NK-92 (cell line): ENCODE results near the gene UNC119.
"Not testable (repeated sequence)": the region's sequence is repeated elsewhere in the genome, so short reads cannot be mapped to it uniquely, and the experiment has no call there.

Experiments
- DNase-seq: peaks from one replicate; lab custom pipeline; 2025; ENCODE audit not compliant: unreplicated experiment; lab: John Stamatoyannopoulos, UW

UNC119 gene

GRCh38 chr17:28552176-28552999, at the start of gene UNC119:
Gene UNC119, minus strand, starts transcription at chr17:28552624. Its CDS starts 67 bp downstream, at chr17:28552557.
- DNase-seq = no peak

- DNase-seq = no peak
Measured at GRCh38 chr17:28599311-28600184, 47.1 kb upstream of the UNC119 start.

GRCh38 chr17:28598799-28599310, 46.4 kb upstream of the UNC119 start, which contains the start of gene SPAG5:
Gene SPAG5, minus strand, starts transcription at chr17:28599025. Its CDS starts 79 bp downstream, at chr17:28598946.
- peak; percentile 56 for DNase-seq

GRCh38 chr17:28598389-28598788, 46.0 kb upstream of the UNC119 start:
- no peak for DNase-seq

DNA sequence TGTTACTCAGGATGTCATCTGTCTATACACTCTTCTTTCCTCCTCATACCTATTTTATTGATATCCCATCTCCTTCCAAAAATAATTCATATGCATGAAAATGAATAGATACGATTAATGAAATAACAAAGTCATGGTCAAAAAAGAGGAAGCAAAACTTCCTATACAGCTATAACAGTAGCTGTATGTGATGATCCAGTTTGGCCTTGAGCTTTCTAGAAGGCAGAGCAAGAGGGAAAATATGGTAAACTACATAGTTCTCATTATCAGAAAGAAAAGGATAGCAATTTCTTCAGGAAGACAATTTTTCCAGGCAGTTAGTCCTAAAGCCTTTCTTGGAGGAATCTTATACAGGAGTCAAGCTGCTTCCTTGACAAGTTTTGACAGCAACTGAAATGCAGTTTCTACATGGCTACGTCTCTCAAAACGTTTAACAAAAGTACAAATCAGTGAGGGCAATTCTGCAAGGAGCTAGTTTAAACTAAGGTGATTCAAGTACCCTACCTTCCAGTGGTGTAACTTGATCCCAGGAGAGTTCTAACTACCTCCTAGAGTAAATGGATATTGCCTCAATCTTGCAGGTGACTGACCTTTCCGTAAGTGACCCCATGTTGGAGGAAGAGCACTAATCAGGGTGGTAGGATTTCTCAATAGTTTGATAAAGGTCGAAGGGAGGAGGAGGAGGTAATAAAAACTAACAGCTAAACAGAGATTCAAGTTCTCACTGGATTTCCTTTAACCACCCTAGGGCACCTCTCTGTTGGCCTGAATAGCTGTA, 45.4 kb upstream of the UNC119 start:
- no peak for DNase-seq

DNA sequence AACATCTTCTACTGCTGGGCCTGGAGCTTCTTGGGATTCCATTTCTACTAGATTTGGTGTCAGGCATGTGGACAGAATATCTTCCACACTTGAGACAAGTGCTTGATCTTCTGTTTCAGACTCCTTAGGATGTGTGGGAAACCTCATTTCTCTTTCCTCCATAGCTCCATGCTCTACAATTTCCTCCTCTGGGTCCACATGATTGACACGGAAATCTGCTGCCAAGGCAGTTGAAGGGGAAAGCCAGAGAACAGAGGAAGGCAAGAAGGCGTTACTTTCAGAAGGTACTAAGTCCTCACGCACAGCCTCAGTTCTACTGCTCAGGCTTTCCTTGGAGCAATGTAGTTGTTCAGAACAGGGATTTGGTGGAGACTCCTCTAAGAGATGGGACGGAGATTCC, 39.8 kb upstream of the UNC119 start:
- DNase-seq = no peak

DNA sequence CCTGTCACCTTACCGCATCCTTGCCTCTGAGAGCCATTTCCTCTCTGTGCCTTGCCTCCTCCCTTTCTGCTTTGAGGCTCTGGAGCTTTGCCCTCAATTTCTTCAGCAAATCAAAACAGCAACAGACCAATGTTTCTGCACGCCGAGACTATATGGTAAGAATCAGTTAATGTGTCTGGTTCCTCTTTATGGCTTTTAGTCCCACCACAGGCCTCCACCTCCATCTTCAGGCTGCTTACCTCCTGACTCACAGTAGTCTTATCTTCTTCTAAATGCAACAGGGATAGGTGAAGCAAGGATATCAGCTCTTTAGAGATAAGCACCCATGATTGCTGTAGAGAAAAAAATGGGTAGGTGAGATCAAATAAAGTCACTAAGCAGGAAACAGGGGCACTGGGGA, 33.4 kb upstream of the UNC119 start:
- DNase-seq = no peak

- no peak for DNase-seq
Measured at GRCh38 chr17:28584434-28584833, 32.0 kb upstream of the UNC119 start.

- no peak for DNase-seq
Measured at GRCh38 chr17:28582513-28582912, 30.1 kb upstream of the UNC119 start.

- DNase-seq = no peak
Measured at GRCh38 chr17:28580959-28581358, 28.5 kb upstream of the UNC119 start.

DNA sequence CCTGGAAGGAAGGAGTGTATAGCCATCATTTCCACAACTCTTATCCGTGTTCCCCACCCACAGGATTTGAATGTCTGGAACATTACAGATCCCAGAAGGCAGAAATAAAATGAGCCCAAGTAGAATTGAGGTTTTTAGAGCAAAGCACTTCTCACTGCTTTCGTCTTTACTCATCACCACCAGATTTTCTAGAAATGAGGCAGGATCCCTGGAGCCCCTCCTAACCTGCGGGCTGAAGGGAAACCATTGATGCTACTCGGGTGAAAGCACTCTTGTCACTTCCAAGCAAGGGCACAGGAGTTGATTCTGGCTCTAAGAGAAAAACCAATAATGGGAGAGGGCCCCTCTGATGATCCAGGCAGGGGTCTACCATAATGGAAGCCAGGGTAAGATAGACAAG, 27.1 kb upstream of the UNC119 start:
- no peak for DNase-seq

GRCh38 chr17:28578246-28579195, 26.1 kb upstream of the UNC119 start:
- DNase-seq = no peak

DNA sequence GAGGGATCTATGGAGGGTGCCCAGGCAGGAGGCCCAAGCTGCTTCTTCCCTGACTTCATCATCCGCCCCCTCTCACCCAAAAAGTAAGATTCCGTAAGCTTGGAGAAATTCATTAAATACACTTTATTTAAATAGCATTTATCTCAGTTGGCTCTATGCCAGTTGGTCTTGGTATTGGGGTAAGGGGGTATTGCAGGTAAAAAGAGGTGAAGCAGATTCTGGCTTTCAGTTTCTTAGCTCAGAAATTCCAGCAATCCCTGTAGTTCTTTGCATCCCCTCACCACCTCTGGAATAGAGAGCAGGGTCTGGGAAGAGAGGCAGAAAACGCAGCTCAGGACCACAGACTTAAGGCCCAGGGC, 25.0 kb upstream of the UNC119 start:
- DNase-seq = no peak

- peak; percentile 69 for DNase-seq
Measured at GRCh38 chr17:28576758-28577465, 24.5 kb upstream of the UNC119 start, which contains the start of gene ALDOC. Gene ALDOC, minus strand, starts transcription at chr17:28576895. Its CDS starts 1,363 bp downstream, at chr17:28575532.

- DNase-seq = not testable (repeated sequence)
Measured at GRCh38 chr17:28576016-28576415, 23.6 kb upstream of the UNC119 start.

GRCh38 chr17:28575126-28575795, 22.8 kb upstream of the UNC119 start:
- DNase-seq = no peak

- no peak for DNase-seq
Measured at GRCh38 chr17:28574526-28574925, 22.1 kb upstream of the UNC119 start.

- no peak for DNase-seq
Measured at GRCh38 chr17:28573966-28574480, 21.6 kb upstream of the UNC119 start.
